ENCODE data around the gene KCNE1. TPM values are rescaled to one million over a fixed set of nuclear protein-coding genes. Genes with fewer than 3 reads are reported as not detected.

KCNE1 gene
- not detected in 5 replicates for total RNA-seq (2022; extraction: Qiagen RNA extraction)

GRCh38 chr21:34511787-34512455 is at the start of gene KCNE1:
TSS of gene KCNE1 (minus strand) at chr21:34512210. CDS start at chr21:34449634, 62,576 bp downstream.

GRCh38 chr21:34423805-34424204 is 88.2 kb downstream of the KCNE1 start, which contains the start of gene SMIM34:
TSS of gene SMIM34 (minus strand) at chr21:34423951. CDS start at chr21:34423839, 112 bp downstream.

Other genes with a start within 250 kb of the KCNE1 start
- gene KCNE2, start 148.2 kb downstream of the KCNE1 start, total RNA-seq (2022; extraction: Qiagen RNA extraction): not detected in 5 replicates
- gene SMIM11, start 136.7 kb downstream of the KCNE1 start, total RNA-seq (2022; extraction: Qiagen RNA extraction): 1.2 to 20.8 TPM (median 10.1 TPM) in 5 replicates
- not detected in 5 replicates for gene SMIM34, start 88.3 kb downstream of the KCNE1 start, total RNA-seq (2022; extraction: Qiagen RNA extraction)
- 13.4 to 14.8 TPM (median 14.6 TPM) in 5 replicates for gene RCAN1, start 102.9 kb upstream of the KCNE1 start, total RNA-seq (2022; extraction: Qiagen RNA extraction)
- 0.03 to 0.10 TPM (median 0.08 TPM) in 5 replicates for gene CLIC6, start 156.8 kb upstream of the KCNE1 start, total RNA-seq (2022; extraction: Qiagen RNA extraction)

All from A549 treated with Hydrocortisone at 1 μM for 4 hours (cell line).